Mesendoderm (in vitro differentiated cells): ENCODE data around the gene ARL13B.

Experiments used
- DNase-seq: peaks from one replicate; pipeline ENCODE4 v3.0.0; 2013
- H2AK5ac ChIP-seq: 2 replicates; pipeline ENCODE4 v1.6.1; 2013; ENCODE audit warnings: low read length, inconsistent platforms
- H2BK120ac ChIP-seq: 2 replicates; pipeline ENCODE4 v1.6.1; 2013; ENCODE audit warnings: low read depth, mild to moderate bottlenecking, low read length, moderate library complexity, mixed read lengths
- H2BK15ac ChIP-seq: replicated peaks from 2 replicates; pipeline ENCODE4 v1.6.1; 2013; ENCODE audit warnings: low read depth, mild to moderate bottlenecking, moderate library complexity
- H2BK5ac ChIP-seq: 2 replicates; pipeline ENCODE4 v1.6.1; 2013; ENCODE audit warnings: low read length, inconsistent platforms
- H3K18ac ChIP-seq: 2 replicates; pipeline ENCODE4 v1.6.1; 2013; ENCODE audit warnings: mild to moderate bottlenecking, low read length, mixed read lengths
- H3K23ac ChIP-seq: one replicate; pipeline ENCODE4 v1.6.1; 2013; ENCODE audit warnings: low read length
- H3K27ac ChIP-seq: 2 replicates; pipeline ENCODE4 v1.5.1; 2013; ENCODE audit warnings: low read depth, mild to moderate bottlenecking, inconsistent platforms, low read length, moderate library complexity
- H3K27me3 ChIP-seq: 2 replicates; pipeline ENCODE4 v1.6.1; 2013; ENCODE audit warnings: low read length, control low read depth, mild to moderate bottlenecking, inconsistent platforms; ENCODE audit not compliant: insufficient read depth, poor library complexity
- H3K36me3 ChIP-seq: 2 replicates; pipeline ENCODE4 v1.6.1; 2013; ENCODE audit warnings: low read length, inconsistent platforms; ENCODE audit not compliant: control insufficient read depth, insufficient read depth
- H3K4ac ChIP-seq: one replicate; pipeline ENCODE4 v1.6.1; 2013; ENCODE audit warnings: low read depth, mild to moderate bottlenecking, low read length, moderate library complexity
- H3K4me1 ChIP-seq: 2 replicates; pipeline ENCODE4 v1.6.1; 2013; ENCODE audit warnings: low read depth, low read length, inconsistent platforms; ENCODE audit not compliant: control insufficient read depth
- H3K4me2 ChIP-seq: 2 replicates; pipeline ENCODE4 v1.6.1; 2013; ENCODE audit warnings: low read length
- H3K4me3 ChIP-seq: 2 replicates; pipeline ENCODE4 v1.5.1; 2013; ENCODE audit warnings: mild to moderate bottlenecking, low read length
- H3K56ac ChIP-seq: one replicate; pipeline ENCODE4 v1.6.1; 2013; ENCODE audit warnings: low read length
- H3K79me1 ChIP-seq: 2 replicates; pipeline ENCODE4 v1.6.1; 2013; ENCODE audit warnings: low read length, inconsistent platforms
- H3K79me2 ChIP-seq: 2 replicates; pipeline ENCODE4 v1.6.1; 2013; ENCODE audit warnings: mild to moderate bottlenecking, low read length; ENCODE audit not compliant: control insufficient read depth, insufficient read depth
- H3K9ac ChIP-seq: 2 replicates; pipeline ENCODE4 v1.6.1; 2013; ENCODE audit warnings: low read length, inconsistent platforms
- H4K5ac ChIP-seq: one replicate; pipeline ENCODE4 v1.6.1; 2013; ENCODE audit warnings: low read length
- H4K8ac ChIP-seq: one replicate; pipeline ENCODE4 v1.6.1; 2013; ENCODE audit warnings: low read depth, mild to moderate bottlenecking, control low read depth, low read length, moderate library complexity
- WGBS: extraction: QIAGEN DNeasy Blood & Tissue Kit; methylation state at CpG from one replicate; pipeline ENCODE4 v1.1.7; 2013; ENCODE audit warnings: low lambda C conversion rate, missing lambda C conversion rate; ENCODE audit not compliant: insufficient coverage; ENCODE audit errors: extremely low coverage; 5-methylcytosine and 5-hydroxymethylcytosine counted together

The ARL13B gene

DNA sequence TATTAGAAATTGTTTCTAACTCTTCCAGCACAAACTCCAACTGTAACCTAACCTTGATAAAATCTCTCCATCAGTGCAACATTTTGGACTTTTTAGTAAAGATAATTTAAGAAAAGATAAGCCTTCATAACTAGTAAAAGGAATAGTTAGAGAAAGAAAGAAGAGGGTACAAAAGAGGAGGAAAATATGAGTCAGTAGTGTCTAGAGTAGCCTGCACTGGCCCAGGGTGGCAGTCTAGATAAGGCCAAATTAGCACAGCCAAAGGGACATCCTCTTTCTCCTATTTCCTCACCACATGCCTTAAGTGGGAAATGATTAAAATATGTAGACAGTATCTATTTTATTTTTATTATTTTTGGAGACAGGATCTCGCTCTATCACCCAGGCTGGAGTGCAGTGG is 10.0 kb upstream of the ARL13B start:
- H3K27ac ChIP-seq, result no peak overlapping the region
- no peak overlapping the region for H3K4ac ChIP-seq
- H3K9ac ChIP-seq, result no peak overlapping the region
- WGBS, result no CpG with 5 or more reads among the region's 1 CpG
- H3K4me2 ChIP-seq, result no peak overlapping the region
- no peak for DNase-seq
- no peak overlapping the region for H4K8ac ChIP-seq
- H3K27me3 ChIP-seq, result no peaks in the 10 kb centered on the region
- H2BK5ac ChIP-seq, result no peak overlapping the region
- no peak overlapping the region for H2AK5ac ChIP-seq
- no peak overlapping the region for H2BK15ac ChIP-seq
- no peak overlapping the region for H4K5ac ChIP-seq
- H3K4me1 ChIP-seq, result peaks cover 2% of the 10 kb centered on the region
- H3K23ac ChIP-seq, result no peak overlapping the region
- no peaks in the 10 kb centered on the region for H3K79me2 ChIP-seq
- no peak overlapping the region for H2BK120ac ChIP-seq
- H3K56ac ChIP-seq, result no peak overlapping the region
- H3K79me1 ChIP-seq, result no peaks in the 10 kb centered on the region
- H3K18ac ChIP-seq, result no peak overlapping the region
- no peaks in the 10 kb centered on the region for H3K36me3 ChIP-seq
- no peak overlapping the region for H3K4me3 ChIP-seq

DNA sequence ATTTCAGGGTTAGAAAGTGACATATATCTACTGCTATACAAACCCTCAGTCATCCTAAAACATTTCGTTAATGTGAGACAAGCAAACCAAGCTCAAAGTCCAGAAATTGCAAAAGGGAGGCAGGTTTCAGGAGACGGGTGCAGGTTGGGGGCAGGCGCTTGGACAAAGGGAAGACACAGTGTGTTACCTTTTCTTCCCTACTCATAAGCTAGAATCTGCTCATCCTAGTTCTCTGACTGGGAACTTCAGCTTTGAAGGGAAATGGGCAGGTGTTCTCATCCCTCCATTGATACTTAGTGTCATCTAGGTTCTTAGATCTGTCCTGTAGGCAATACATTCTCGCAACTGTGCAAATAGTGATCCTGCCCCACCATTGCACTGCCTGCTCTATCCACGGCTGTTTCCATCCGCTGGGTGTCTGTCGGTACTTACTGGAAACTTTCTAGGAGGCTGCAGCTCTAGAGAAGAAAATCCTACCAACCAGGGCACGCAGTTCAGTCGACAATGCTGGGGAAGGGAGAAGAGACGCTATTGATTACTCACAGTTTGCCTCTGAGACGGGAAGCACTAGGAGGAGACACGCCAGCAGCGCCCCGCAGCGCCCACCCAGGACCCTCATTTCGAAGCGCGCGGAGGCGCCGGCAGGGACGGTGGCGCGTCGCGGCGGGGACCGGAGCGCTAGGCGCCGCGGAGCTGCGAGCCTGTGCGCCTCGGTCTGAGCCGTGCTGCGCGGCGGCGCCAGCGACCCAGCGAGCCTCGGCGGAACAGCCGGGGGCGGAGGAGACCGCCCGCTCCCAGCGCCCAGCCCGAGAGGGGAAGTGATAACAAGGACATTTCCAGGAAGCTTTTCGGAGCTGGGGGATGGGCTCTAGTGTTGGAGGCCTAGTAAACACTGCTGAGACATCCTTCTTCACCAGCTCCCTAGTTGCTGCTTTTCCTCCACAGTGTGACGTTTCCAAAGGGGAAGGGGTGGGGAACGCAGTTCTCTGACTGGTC is 6.5 kb upstream of the ARL13B start, which contains the start of gene PROS1:
Gene PROS1, minus strand, starts transcription at position 766 of the 996 bp plus-strand sequence. Its CDS starts 147 bp downstream, at position 619.
- Histone ChIP-seq H2AK5ac (no peak within 1 kb of the TSS), H3K9ac (peak within 1 kb of the TSS; percentile 56), H3K18ac (peak within 1 kb of the TSS; percentile 46), H3K4me2 (peak within 1 kb of the TSS; percentile 60), H3K79me2 (no peaks in the 10 kb centered on the region), H2BK5ac (peak within 1 kb of the TSS; percentile 57), H2BK15ac (no peak within 1 kb of the TSS), H3K36me3 (no peaks in the 10 kb centered on the region), H3K4me3 (peak within 1 kb of the TSS; percentile 10), H4K5ac (peak within 1 kb of the TSS; percentile 62), H3K4ac (peak within 1 kb of the TSS; percentile 55), H3K27ac (peak within 1 kb of the TSS; percentile 92), H3K4me1 (peaks cover 2% of the 10 kb centered on the region), H3K56ac (peak within 1 kb of the TSS; percentile 81), H3K27me3 (no peaks in the 10 kb centered on the region), H2BK120ac (no peak within 1 kb of the TSS), H4K8ac (no peak within 1 kb of the TSS), H3K23ac (peak within 1 kb of the TSS; percentile 76), H3K79me1 (no peaks in the 10 kb centered on the region)
- no CpG with 5 or more reads among the region's 53 CpGs for WGBS
- peak; percentile 95 for DNase-seq

DNA sequence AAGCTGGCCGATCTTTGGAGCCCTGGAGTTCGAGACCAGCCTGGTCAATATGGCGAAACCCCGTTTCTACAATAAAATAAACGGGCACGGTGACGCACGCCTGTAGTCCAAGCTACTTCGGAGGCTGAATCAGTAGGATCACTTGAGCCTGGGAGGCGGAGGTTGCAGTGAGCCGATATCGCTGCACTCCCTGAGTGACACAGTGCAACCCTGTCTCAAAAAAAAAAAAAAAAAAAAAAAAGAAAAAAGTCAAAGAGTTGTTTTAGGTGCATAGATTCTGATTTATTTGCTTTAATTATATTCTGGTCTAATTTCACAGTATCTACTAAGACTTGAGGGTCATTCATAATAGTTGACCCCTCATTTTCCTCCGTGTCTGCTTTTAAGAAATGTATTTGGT is 1.7 kb downstream of the ARL13B start:
- Histone ChIP-seq H3K4me3 (no peak overlapping the region), H4K8ac (no peak overlapping the region), H3K79me2 (peaks cover 14% of the 10 kb centered on the region), H4K5ac (no peak overlapping the region), H3K4ac (no peak overlapping the region), H3K9ac (peak overlapping the region; percentile 32), H2AK5ac (no peak overlapping the region), H3K27ac (no peak overlapping the region), H3K27me3 (no peaks in the 10 kb centered on the region), H3K56ac (peak overlapping the region; percentile 59), H2BK5ac (no peak overlapping the region), H3K4me1 (no peaks in the 10 kb centered on the region), H3K18ac (no peak overlapping the region), H3K4me2 (peak overlapping the region; percentile 3), H3K23ac (no peak overlapping the region), H2BK15ac (no peak overlapping the region), H3K36me3 (no peaks in the 10 kb centered on the region), H2BK120ac (no peak overlapping the region), H3K79me1 (peaks cover 2% of the 10 kb centered on the region)
- DNase-seq, result no peak
- no CpG with 5 or more reads among the region's 13 CpGs for WGBS

DNA sequence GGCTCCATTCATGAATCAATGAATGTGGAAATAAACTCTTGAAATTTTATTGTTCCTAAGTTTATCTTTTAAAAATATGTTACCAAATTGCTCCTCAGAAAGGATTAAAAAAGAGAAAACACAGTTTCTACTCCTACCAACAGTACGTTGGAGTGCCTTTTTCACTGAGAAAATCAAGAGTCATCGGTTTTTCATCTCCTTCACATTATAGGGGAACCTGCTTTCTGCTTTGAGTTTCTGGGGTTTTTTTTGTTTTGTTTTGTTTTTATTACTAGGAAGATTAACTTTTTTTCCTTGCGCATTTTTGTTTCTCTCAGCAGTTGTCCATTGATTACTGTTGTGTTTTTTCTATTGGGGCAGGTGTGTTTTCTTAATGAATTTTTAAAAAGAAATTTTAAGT is 3.5 kb downstream of the ARL13B start:
- Histone ChIP-seq H3K79me1 (peaks cover 3% of the 10 kb centered on the region), H3K9ac (no peak overlapping the region), H4K5ac (no peak overlapping the region), H3K56ac (no peak overlapping the region), H3K4ac (no peak overlapping the region), H3K27ac (no peak overlapping the region), H3K23ac (no peak overlapping the region), H3K18ac (no peak overlapping the region), H3K27me3 (no peaks in the 10 kb centered on the region), H2BK15ac (no peak overlapping the region), H4K8ac (no peak overlapping the region), H3K4me3 (no peak overlapping the region), H3K79me2 (peaks cover 14% of the 10 kb centered on the region), H3K4me2 (no peak overlapping the region), H3K36me3 (no peaks in the 10 kb centered on the region), H2BK120ac (no peak overlapping the region), H2AK5ac (no peak overlapping the region), H3K4me1 (no peaks in the 10 kb centered on the region), H2BK5ac (no peak overlapping the region)
- WGBS, result no CpG with 5 or more reads among the region's 3 CpGs
- DNase-seq, result no peak

DNA sequence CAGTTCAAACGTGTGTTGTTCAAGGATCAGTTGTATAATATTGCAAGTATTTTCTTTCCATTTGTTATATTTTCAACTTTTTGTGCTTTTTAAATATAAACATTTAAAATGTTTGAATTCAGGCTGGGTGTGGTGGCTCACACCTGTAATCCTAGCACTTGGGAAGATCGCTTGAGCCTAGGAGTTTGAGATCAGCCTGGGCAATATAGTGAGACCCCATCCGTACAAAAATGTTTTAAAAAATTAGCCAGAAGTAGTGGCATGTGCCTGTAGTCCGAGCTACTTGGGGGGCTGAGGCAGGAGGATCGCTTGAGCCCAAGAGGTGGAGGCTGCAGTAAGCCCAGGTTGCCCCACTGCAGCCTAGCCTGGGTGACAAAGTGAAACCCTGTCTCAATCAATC is 4.7 kb downstream of the ARL13B start:
- no peak overlapping the region for H4K5ac ChIP-seq
- H2BK5ac ChIP-seq, result no peak overlapping the region
- WGBS, result no CpG with 5 or more reads among the region's 5 CpGs
- no peak overlapping the region for H2BK15ac ChIP-seq
- no peak overlapping the region for H3K4me2 ChIP-seq
- DNase-seq, result no peak
- H3K27me3 ChIP-seq, result no peaks in the 10 kb centered on the region
- no peak overlapping the region for H3K23ac ChIP-seq
- H2BK120ac ChIP-seq, result no peak overlapping the region
- peaks cover 3% of the 10 kb centered on the region for H3K79me1 ChIP-seq
- H3K36me3 ChIP-seq, result no peaks in the 10 kb centered on the region
- no peak overlapping the region for H3K56ac ChIP-seq
- H2AK5ac ChIP-seq, result no peak overlapping the region
- no peak overlapping the region for H3K27ac ChIP-seq
- H3K4me1 ChIP-seq, result no peaks in the 10 kb centered on the region
- no peak overlapping the region for H3K4me3 ChIP-seq
- H3K79me2 ChIP-seq, result peaks cover 17% of the 10 kb centered on the region
- H3K4ac ChIP-seq, result no peak overlapping the region
- H3K9ac ChIP-seq, result no peak overlapping the region
- no peak overlapping the region for H3K18ac ChIP-seq
- no peak overlapping the region for H4K8ac ChIP-seq
